ENCODE results near the gene SUPT5H.
A peak's percentile ranks its signal among the peaks of the same experiment; 100 is the strongest.

SUPT5H gene

DNA sequence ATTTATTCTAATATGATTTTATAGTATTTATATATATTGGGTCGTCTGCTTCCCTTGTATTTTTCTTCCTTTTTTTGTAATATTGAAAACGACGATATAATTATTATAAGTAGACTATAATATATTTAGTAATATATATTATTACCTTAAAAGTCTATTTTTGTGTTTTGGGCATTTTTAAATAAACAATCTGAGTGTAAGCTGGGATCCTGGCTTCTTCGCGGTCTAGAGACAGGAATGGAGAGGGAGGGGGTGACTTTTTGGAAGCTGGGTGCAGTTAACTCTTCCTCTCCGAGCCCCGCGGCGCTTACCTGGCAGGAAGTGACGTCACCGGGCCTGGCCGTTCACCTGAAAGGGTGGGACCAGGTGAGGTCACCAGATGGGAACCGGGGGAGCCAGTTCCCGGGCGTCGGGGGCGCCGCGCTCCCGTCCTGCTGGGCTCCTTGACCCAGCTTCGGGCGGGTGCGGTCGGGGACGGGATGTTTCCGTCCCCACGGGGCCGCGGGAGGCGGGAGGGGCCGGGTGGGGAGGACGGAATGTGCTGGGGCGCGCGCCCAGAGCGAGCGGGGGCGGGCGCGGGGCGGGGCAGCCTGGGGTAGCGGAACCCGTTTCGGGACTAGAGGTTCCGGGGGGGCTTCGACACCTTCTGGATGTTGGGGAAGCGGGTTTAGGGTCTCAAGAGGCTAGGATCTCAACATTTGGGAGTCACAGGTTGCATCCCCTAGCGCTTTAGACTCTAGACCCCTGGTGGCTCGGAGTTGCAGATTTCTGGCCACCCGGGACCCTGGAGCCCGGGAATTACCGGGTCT is 36.0 kb upstream of the SUPT5H start:
- no peak for DNase-seq

DNA sequence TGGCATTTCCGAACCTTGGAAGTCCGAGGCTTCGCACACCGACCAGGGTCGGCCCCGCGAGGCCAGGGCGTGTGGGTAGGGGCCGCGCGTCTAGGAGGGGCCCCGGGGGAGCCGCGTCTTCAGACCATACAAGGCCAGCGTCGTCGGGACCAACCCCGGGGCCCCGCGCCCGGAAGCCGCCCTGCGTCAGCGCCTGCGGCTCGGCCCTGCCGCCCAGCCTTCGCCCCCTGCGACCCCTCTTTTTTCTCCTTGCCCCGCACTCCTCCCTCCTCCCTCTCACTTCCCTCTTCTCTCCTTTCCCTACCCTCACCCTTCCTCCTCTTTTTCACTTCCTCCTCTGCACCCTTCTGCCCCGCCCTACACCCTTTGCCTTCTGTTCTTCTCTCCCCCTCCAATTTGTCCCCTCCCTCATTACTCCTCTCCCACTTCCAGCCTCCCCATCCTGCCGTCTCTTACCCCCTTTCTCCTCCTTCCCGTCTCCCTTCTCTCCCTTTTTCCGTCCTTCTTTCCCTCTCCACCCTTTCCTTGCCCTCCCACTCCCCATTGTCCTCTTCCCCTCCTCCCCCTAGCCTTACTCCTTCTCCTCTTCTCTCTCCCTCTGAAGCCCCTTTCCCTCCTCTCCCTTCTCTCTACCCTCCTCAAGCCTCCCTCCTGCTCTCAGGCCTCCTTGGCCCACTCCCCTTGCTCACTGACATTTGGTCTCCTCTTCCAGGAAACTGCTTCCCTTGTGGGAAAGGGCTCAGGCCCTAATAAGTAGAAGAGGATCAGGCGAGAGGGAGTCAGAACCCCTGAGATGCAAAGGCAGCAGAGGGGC is 35.2 kb upstream of the SUPT5H start:
- DNase-seq, result no peak

DNA sequence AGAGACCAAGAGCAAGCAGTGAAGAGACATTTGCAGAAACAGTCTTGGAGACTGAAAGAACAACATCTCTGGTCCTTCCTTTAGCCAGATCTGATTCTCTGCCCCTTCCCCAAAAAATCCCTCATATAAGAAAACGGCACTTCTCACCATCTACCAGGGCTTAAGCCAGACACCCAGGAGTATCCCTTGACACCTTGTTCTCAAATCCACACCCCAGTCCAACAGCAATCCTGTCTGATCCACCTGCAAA is 34.6 kb upstream of the SUPT5H start:
- no peak for DNase-seq

- DNase-seq, result no peak
Observed at GRCh38 chr19:39411081-39411831, 34.1 kb upstream of the SUPT5H start.

DNA sequence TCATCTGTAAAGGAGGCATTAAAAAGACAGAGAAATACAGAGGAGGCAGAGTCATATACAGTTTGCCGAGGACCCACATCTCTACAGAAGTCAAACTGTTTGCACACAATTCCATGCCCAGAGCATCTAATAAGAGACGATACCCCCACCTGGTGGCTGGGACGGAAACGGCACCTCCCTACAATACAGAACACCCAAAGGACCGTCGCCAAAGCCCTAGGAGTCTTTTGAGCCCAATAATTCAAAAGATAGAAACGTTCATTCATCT is 33.6 kb upstream of the SUPT5H start:
- DNase-seq, result peak; percentile 89

DNA sequence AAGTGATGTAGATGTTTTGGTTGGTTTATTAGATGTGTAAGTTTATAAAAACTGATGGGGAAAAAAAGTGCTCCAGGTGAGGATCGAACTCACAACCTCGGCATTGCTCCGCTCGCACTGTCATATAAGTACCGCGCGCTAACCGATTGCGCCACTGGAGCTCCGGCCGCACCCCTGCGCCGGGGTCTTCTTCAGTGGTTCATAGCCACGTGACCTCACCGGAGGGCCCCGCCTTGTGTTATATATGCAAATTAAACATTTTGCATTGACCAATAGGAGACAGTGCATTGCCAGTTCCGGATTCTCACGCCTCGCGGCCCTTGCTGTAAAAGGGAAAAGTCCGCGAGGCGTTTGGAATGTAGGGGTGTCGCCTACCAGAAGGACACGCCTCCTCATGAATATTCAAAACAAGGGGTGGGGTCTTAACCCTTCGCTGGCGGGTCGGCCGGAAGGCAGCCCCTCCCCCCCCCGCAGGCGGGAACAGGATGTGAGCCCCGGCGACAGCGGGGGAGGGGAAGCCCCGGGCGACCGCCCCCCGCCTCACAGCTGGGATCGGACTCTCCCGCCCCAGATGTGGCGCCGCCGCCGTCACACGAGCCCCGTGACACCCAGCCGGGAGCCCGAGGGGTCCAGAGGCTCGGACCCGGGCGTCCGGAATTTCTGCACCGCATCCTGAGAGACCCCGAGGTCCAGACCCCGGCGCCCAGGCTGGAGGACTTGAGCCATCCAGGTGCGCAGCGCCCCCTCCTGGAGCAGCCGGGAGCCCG is 33.1 kb upstream of the SUPT5H start, which contains the start of gene PLEKHG2:
Gene PLEKHG2 (plus strand): TSS at position 570 of the 767 bp plus-strand sequence. CDS start 1,418 bp downstream, outside the sequence.
- DNase-seq, result peak; percentile 97

- no peak for DNase-seq
Observed at GRCh38 chr19:39412867-39413271, 32.5 kb upstream of the SUPT5H start.

DNA sequence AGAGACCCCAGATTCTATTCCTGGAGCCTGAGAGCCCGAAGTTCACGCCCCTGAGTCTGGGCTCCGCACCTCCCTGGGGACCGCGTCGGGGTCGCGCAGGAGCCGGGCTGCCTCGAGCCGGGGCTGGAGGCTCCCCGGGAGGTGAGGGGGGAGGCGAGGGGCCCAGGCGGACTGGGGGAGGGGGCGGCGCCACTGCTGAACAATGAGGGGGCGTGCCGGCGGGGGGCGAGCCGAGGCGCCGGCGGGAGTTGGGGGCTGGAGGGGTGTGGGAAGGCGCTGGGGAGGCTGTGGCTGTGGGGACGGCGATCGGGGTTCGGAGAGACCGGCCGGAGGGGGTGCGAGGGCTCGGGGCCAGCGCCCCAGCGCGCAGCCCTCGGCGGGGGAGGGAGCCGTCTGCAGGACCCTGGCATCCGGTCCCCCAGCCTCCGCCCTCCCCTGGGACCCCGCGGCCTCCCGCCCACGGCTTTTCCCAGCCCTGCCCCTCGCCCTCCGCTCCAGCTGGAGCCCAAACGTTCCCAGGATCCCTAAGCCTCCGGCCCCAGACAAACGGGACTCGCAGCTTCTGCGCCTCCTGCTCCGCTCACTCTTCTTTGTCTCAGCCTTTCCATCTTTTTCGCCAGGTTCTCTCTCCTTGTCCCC is 32.0 kb upstream of the SUPT5H start:
- DNase-seq, result no peak

DNA sequence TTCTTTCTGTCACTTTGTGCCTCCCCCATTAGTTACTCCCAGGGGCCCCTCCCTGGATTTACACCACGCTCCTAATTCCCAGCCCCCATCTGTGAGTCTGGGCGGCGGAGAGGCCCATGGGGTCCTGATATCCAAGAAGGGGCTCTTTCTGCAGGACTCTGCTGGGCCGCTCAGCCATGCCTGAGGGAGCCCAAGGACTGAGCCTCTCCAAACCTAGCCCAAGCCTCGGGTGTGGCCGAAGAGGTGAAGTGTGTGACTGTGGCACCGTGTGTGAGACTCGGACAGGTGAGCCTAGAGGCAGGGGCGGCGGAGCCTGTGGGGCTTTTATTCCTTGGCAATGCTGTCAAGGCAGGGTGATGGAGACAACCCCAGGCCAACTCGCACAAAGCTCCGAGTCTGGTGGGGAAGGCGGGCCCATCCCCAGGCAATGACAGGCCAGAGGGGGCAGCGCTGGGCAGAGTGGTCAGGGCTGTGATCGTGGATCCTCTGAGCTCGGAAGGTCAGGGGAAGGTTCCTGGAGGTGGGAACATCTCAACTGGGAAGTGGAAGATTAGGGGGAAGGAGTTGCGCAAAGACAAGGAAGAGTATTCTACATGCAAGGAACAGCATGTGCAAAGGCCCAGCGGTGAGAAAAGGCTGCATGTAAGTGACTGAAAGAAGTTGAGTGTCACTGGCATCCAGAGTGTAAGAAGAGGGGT is 31.3 kb upstream of the SUPT5H start:
- DNase-seq, result no peak

DNA sequence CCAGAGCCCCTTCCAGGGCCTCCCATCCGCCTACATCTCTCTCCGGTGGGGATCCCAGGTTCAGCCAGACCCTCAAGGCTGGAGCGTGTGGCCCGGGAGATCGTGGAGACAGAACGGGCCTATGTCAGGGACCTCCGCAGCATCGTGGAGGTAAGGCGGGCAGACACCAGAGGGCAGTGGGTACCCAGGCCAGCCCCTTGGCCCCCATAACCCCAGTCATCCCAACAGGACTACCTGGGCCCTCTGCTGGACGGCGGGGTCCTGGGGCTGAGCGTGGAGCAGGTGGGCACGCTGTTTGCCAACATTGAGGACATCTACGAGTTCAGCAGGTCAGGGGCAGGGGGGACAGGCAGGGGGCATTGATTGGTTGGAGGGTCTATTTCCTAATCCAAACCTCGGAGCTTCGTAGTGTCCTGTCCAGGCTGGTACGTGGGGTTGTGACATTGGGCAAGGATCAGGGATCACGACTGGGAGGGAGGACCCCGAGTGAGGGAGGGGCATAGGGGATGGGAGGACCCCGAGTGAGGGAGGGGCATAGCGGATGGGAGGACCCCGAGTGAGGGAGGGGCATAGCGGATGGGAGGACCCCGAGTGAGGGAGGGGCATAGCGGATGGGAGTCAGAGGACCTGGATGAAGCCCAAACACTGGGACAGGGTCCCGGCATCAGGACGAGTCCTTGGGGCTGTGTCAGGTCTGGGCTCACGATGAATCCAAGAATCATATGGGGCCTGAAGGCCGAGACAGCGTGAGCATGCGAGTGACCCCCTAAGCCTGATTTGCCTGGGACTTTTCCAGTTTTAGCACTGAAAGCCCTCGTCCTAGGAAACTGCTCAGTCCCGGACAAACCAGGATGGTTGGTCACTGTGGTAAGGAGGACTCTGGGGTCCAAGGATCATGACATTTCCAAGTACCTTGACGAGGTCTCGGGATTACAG is 30.0 kb upstream of the SUPT5H start:
- DNase-seq, result no peak

DNA sequence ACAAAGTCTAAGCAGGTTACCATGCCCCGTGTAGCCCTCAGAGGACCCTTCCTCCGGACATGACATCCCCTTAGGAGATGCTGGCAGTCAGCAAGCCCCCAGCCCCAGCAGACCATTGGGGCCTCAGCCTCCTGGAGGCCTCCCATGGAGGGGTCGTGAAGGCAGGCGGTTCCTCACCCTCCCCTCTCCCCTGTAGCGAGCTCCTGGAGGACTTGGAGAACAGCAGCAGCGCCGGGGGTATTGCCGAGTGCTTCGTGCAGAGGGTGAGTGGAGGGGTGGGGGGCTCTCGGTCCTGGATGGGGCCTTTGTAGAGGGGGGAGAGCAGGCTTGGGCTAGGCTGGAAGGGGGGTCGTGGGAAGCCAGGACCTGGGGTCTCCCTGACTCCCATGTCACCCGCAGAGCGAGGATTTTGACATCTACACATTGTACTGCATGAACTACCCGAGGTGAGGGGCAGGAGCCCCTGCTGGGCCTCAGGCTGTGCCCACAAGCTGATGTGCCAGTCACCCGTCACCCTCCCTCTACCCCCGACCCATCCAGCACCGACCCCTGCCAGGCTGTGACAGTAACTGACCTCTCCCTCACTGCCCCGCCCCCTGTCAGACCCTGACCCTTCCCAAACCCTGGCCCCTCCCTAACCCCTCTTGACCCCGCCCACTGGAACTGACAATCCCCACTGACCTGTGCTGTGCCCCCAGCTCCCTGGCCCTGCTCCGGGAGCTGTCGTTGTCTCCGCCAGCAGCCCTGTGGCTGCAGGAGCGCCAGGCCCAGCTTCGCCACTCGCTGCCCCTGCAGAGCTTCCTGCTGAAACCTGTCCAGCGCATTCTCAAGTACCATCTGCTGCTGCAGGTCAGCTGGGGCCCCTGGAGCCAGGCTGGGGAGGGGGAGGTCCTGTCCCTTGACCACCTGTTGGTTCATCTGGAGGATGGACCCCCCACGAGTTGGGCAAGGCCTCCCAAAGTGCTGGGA is 28.9 kb upstream of the SUPT5H start:
- no peak for DNase-seq

GRCh38 chr19:39417463-39418181 is 27.8 kb upstream of the SUPT5H start:
- DNase-seq, result no peak

GRCh38 chr19:39419003-39419402 is 26.4 kb upstream of the SUPT5H start:
- DNase-seq, result no peak

- no peak for DNase-seq
Observed at GRCh38 chr19:39420769-39421168, 24.6 kb upstream of the SUPT5H start.

DNA sequence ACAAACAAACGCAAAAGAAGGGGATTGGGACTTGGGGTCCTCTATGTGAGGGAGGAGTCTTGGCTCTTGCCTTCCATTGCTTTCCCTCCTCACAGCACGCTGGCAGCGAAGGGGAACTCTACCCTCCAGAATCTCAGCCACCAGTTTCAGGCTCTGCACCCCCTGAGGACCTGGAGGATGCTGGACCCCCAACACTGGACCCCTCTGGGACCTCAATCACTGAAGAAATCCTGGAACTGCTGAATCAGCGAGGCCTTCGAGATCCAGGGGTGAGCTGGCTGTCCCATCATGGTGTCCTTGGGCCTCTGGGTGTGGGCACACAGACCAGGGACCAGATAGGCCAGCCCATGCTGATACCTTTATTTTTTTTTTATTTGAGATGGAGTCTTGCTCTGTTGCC is 23.4 kb upstream of the SUPT5H start:
- DNase-seq, result no peak

DNA sequence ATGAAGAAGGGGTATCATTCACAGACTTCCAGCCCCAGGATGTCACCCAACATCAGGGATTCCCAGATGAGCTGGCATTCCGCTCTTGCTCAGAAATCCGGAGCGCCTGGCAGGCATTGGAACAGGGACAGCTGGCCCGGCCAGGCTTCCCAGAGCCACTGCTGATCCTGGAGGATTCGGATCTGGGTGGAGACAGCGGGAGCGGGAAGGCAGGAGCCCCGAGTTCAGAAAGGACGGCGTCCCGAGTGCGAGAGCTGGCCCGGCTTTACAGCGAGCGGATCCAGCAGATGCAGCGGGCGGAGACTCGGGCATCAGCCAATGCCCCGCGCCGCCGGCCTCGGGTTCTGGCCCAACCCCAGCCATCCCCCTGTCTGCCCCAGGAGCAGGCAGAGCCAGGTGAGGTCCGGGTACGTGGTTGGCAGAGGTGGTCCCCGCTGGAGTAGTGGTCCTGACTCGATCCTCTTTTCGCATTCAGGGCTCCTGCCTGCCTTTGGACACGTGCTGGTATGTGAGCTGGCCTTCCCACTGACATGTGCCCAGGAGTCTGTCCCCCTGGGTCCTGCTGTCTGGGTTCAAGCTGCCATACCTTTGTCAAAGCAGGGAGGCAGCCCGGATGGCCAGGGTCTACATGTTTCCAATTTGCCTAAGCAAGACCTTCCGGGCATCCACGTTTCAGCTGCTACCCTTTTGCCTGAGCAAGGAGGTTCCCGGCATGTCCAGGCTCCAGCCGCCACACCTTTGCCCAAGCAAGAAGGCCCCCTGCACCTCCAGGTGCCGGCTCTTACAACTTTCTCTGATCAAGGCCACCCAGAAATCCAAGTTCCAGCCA is 21.9 kb upstream of the SUPT5H start:
- DNase-seq, result no peak

- no peak for DNase-seq
Observed at GRCh38 chr19:39424934-39425333, 20.4 kb upstream of the SUPT5H start.

DNA sequence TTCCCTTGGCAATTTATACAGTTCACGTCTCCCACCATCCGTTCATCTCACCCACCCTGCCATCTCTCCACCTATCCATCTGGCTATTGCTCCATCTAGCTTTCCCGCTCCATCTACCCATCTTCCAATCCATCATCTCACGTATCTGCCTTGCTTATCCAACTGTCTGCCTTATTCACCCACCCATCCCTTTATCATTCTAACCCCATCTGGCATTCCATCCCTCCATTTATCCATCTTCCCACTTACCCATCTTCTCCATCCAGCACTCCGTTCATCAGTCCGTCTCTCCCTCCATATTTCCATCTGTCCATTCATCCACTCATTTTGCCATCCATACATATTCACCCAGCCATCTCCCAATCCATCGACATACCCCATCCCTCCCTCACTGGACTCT is 19.6 kb upstream of the SUPT5H start:
- no peak for DNase-seq

Data from DMS 273 treated with DMSO at 0.1 percent for 48 hours (cell line).